Muscle layer of duodenum (tissue), 2 donors: ENCODE results near the gene DUSP3.

Experiments used
- H3K27ac ChIP-seq: one replicate; pipeline ENCODE4 v1.7.0; 2013; ENCODE audit warnings: mild to moderate bottlenecking, low read length
- H3K27me3 ChIP-seq: one replicate; pipeline ENCODE4 v1.7.0; 2013; ENCODE audit warnings: low read depth, mild to moderate bottlenecking, control low read depth, low read length
- H3K36me3 ChIP-seq, 2 donors: one replicate each; pipeline ENCODE4 v1.7.0; 2013; ENCODE audit warnings: low read length in 2 of 2, control low read depth in 1 of 2, mild to moderate bottlenecking in 1 of 2; ENCODE audit not compliant: insufficient read depth in 2 of 2, control insufficient read depth in 1 of 2
- H3K4me1 ChIP-seq, 2 donors: one replicate each; pipeline ENCODE4 v1.7.0; 2013; ENCODE audit warnings: low read length in 2 of 2, mild to moderate bottlenecking in 2 of 2, control low read depth in 1 of 2, moderate library complexity in 1 of 2; ENCODE audit not compliant: insufficient read depth in 2 of 2, control insufficient read depth in 1 of 2
- H3K4me3 ChIP-seq, 2 donors: one replicate each; pipeline ENCODE4 v1.7.0; 2013; ENCODE audit warnings: low read length in 2 of 2, low read depth in 1 of 2, mild to moderate bottlenecking in 1 of 2
- H3K9me3 ChIP-seq, 2 donors: one replicate each; pipeline ENCODE4 v1.7.0; 2013; ENCODE audit warnings: low read length in 2 of 2, control low read depth in 1 of 2, mild to moderate bottlenecking in 1 of 2; ENCODE audit not compliant: control insufficient read depth in 1 of 2
- donor health status: healthy.

The DUSP3 gene

GRCh38 chr17:43753493-43754129 is 25.2 kb downstream of the DUSP3 start:
- no peak overlapping the region for H3K27ac ChIP-seq
- H3K4me1 ChIP-seq, result peaks cover 0 to 10% of the 10 kb centered on the region in 2 donors
- H3K36me3 ChIP-seq, result no peaks in the 10 kb centered on the region
- H3K4me3 ChIP-seq, result no peak overlapping the region
- H3K9me3 ChIP-seq, result no peaks in the 10 kb centered on the region
- peaks cover 16% of the 10 kb centered on the region for H3K27me3 ChIP-seq

- Histone ChIP-seq H3K36me3 (no peaks in the 10 kb centered on the region), H3K9me3 (no peaks in the 10 kb centered on the region), H3K27me3 (no peaks in the 10 kb centered on the region), H3K4me3 (no peak overlapping the region), H3K27ac (no peak overlapping the region), H3K4me1 (peaks cover 0 to 3% of the 10 kb centered on the region in 2 donors)
Observed at GRCh38 chr17:43750153-43750552, 28.6 kb downstream of the DUSP3 start.

DNA sequence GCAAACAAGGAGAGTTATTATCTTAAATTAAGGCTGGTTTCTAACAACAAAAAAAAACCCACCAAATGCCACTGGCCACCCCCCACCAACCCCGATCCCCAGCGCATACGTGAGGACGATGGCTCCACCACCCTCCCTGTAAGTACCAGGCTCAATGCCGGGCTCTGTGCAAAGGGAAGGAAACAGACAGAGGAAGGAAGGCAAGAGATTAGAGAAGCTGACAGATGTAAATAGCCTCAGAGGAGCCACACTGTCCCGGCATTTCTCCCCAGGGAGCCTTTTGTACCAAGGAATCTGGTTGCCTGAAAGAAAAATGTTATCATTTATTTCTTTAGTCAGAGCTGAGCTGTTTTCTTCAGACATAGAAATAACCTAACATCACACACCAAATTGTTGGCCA is 33.2 kb downstream of the DUSP3 start:
- Histone ChIP-seq H3K36me3 (no peaks in the 10 kb centered on the region), H3K4me3 (no peak overlapping the region), H3K4me1 (no peaks in the 10 kb centered on the region), H3K27me3 (no peaks in the 10 kb centered on the region), H3K27ac (no peak overlapping the region), H3K9me3 (no peaks in the 10 kb centered on the region)

- no peak overlapping the region for H3K4me3 ChIP-seq
- H3K27me3 ChIP-seq, result no peaks in the 10 kb centered on the region
- H3K4me1 ChIP-seq, result no peaks in the 10 kb centered on the region
- no peak overlapping the region for H3K27ac ChIP-seq
- no peaks in the 10 kb centered on the region for H3K9me3 ChIP-seq
- H3K36me3 ChIP-seq, result no peaks in the 10 kb centered on the region
Observed at GRCh38 chr17:43741636-43742035, 37.1 kb downstream of the DUSP3 start.

DNA sequence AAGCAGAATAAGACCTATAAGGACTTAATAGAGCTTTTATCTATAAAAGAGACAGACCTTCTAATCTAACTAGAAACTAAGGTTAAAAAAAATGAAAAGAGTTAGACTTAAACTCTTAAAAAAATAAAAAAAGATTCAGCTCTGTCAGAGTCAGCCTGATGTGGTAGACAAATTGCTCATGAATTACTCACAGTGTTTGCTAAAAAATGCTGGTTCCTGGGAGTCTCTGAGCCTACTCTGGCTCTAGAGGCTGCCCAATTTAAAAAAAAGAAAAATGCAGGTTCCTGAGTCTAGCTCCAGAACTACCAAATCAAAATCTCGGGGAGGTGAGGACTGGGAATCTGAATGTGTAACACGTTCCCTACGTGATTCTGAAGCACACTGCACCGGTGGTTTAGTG is 38.2 kb downstream of the DUSP3 start:
- Histone ChIP-seq H3K4me1 (no peaks in the 10 kb centered on the region), H3K36me3 (no peaks in the 10 kb centered on the region), H3K27ac (no peak overlapping the region), H3K4me3 (no peak overlapping the region), H3K9me3 (no peaks in the 10 kb centered on the region), H3K27me3 (no peaks in the 10 kb centered on the region)

DNA sequence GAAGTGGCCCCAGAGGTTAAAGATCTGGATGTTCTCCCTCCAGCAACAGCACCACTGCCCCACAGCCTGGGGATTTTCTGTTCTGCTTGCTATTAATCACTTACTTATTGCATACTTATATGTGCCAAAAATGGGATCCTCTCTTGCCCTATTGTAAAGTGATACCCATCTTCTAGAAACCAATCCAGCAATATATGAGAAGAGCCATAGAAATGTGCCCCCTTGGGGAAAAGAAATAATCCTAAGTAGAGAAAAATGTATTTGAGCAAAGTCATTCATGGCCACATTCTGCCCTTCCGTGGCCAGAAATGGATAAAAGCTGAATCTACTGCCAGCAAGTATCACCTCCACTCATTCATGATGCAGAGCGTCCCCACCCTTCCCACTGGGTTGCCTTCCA is 41.1 kb downstream of the DUSP3 start:
- no peaks in the 10 kb centered on the region for H3K36me3 ChIP-seq
- H3K27me3 ChIP-seq, result no peaks in the 10 kb centered on the region
- no peaks in the 10 kb centered on the region for H3K4me1 ChIP-seq
- no peak overlapping the region for H3K4me3 ChIP-seq
- no peak overlapping the region for H3K27ac ChIP-seq
- H3K9me3 ChIP-seq, result no peaks in the 10 kb centered on the region

DNA sequence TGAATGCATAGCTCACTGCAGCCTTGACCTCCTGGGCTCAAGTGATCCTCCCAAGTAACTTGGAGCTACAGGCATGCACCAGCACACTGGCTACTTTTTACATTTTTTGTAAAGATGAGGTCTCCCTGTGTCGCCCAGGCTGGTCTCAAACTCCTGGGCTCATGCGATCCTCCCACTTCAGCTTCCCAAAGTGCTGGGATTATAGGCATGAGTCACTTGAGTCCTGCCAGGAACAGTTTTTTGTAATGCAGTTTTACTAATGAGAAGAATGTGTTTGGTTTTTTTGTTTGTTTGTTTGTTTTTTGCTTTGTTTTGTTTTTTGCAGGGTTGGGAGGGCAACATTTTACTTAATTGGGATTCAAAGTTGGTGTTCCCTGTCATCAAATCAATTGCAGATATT is 42.4 kb downstream of the DUSP3 start:
- no peaks in the 10 kb centered on the region for H3K9me3 ChIP-seq
- H3K27me3 ChIP-seq, result no peaks in the 10 kb centered on the region
- no peaks in the 10 kb centered on the region for H3K36me3 ChIP-seq
- H3K4me1 ChIP-seq, result no peaks in the 10 kb centered on the region
- H3K4me3 ChIP-seq, result no peak overlapping the region
- no peak overlapping the region for H3K27ac ChIP-seq

GRCh38 chr17:43734376-43734775 is 44.4 kb downstream of the DUSP3 start:
- H3K36me3 ChIP-seq, result no peaks in the 10 kb centered on the region
- no peak overlapping the region for H3K4me3 ChIP-seq
- H3K27me3 ChIP-seq, result no peaks in the 10 kb centered on the region
- H3K9me3 ChIP-seq, result no peaks in the 10 kb centered on the region
- H3K4me1 ChIP-seq, result no peaks in the 10 kb centered on the region
- H3K27ac ChIP-seq, result no peak overlapping the region

DNA sequence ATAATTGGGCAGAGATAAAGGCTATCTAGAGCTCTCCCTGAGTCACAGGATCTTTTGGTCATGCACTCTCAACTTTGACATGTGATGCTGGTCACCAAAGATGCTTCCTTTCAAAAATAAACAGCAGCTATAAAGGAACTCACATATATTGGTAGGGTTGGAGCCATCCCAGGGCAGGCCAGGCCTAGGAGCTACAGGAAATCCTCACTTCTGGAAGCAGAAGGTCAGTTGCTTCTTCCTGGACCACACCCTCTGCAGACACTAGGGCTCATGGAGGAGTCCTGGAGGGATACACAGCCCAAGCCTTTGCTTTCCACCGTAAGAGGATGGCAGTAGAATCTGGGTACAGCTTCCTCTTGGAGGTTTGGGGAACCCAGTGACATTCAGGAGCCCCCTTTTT is 44.8 kb downstream of the DUSP3 start:
- H3K4me1 ChIP-seq, result no peaks in the 10 kb centered on the region
- no peaks in the 10 kb centered on the region for H3K27me3 ChIP-seq
- H3K36me3 ChIP-seq, result no peaks in the 10 kb centered on the region
- H3K9me3 ChIP-seq, result no peaks in the 10 kb centered on the region
- no peak overlapping the region for H3K4me3 ChIP-seq
- H3K27ac ChIP-seq, result no peak overlapping the region

GRCh38 chr17:43732958-43733357 is 45.8 kb downstream of the DUSP3 start:
- Histone ChIP-seq H3K36me3 (no peaks in the 10 kb centered on the region), H3K4me1 (no peaks in the 10 kb centered on the region), H3K9me3 (no peaks in the 10 kb centered on the region), H3K4me3 (no peak overlapping the region), H3K27ac (no peak overlapping the region), H3K27me3 (no peaks in the 10 kb centered on the region)

GRCh38 chr17:43728081-43728480 is 50.7 kb downstream of the DUSP3 start:
- Histone ChIP-seq H3K36me3 (no peaks in the 10 kb centered on the region), H3K27ac (no peak overlapping the region), H3K9me3 (no peaks in the 10 kb centered on the region), H3K4me1 (no peaks in the 10 kb centered on the region), H3K4me3 (no peak overlapping the region), H3K27me3 (no peaks in the 10 kb centered on the region)

DNA sequence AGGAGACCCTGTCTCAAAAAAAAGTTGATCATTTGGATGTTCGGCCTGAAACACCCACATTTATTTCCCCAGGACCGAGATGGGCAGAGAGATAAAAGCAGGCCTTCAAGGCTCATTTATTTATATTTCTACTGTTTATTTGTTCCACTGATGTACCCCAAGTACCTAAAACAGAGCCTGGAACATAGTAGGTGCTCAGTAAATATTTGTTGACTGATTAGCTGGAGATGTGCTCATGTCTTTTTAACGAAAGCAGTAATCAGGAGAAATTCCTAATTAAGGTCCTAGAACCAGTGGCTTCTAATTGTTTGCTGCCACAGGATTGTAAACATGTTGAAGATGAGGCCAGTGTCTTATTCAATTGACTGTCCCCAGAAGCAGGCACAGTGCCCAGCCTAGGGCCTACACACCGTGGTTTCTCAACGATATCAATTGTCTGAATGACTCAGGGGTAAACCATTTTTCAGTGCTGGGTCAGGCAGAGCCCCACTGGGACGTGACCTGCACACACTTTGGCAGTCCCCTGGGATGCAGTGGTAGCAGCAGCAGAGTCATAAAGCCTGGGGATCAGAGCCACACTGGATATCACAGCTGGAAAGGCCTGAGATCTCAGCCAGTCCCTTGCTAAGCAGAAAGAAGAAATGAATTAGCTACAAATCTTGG is 54.9 kb downstream of the DUSP3 start:
- Histone ChIP-seq H3K9me3 (no peaks in the 10 kb centered on the region), H3K4me3 (no peak overlapping the region), H3K36me3 (no peaks in the 10 kb centered on the region), H3K4me1 (peaks cover 0 to 5% of the 10 kb centered on the region in 2 donors), H3K27ac (no peak overlapping the region), H3K27me3 (no peaks in the 10 kb centered on the region)
